Calu3 (cell line): ENCODE data around the gene TIAL1. TPM values are rescaled to one million over a fixed set of nuclear protein-coding genes. Genes with fewer than 3 reads are reported as not detected.

Experiments used
- BruUV-seq: library from RNA; stranded (reverse); fragments of 400-500 nt; replicated peaks from 2 replicates; lab custom pipeline; 2021; lab: Mats Ljungman, UMichigan
- CTCF ChIA-PET: fragments of 300-600 bp; sonication (Branson Sonifier 250); formaldehyde crosslinking; loops from one replicate; lab custom pipeline; 2022; ENCODE audit warnings: antibody characterized with exemption; lab: Charles Lee
- DNase-seq: peaks from one replicate; pipeline ENCODE4 v3.0.0; 2022
- H3K27ac Mint-ChIP-seq: one replicate; pipeline ENCODE4 v1.8.0; 2022; ENCODE audit warnings: mixed read lengths; ENCODE audit not compliant: unreplicated experiment
- H3K27me3 Mint-ChIP-seq: one replicate; pipeline ENCODE4 v1.8.0; 2022; ENCODE audit warnings: mixed read lengths; ENCODE audit not compliant: unreplicated experiment
- H3K36me3 Mint-ChIP-seq: one replicate; pipeline ENCODE4 v1.8.0; 2022; ENCODE audit warnings: mild to moderate bottlenecking, moderate library complexity, mixed read lengths; ENCODE audit not compliant: insufficient read depth, unreplicated experiment
- H3K4me1 Mint-ChIP-seq: one replicate; pipeline ENCODE4 v1.8.0; 2022; ENCODE audit warnings: mild to moderate bottlenecking, low read depth, mixed read lengths; ENCODE audit not compliant: unreplicated experiment
- H3K4me3 Mint-ChIP-seq: one replicate; pipeline ENCODE4 v1.8.0; 2022; ENCODE audit warnings: mild to moderate bottlenecking, low read depth, moderate library complexity, mixed read lengths; ENCODE audit not compliant: unreplicated experiment
- H3K9me3 Mint-ChIP-seq: one replicate; pipeline ENCODE4 v1.8.0; 2022; ENCODE audit warnings: low read depth, mixed read lengths; ENCODE audit not compliant: unreplicated experiment
- intact Hi-C: fragments of 100-400 bp; cut with micrococcal nuclease; formaldehyde crosslinking; loops from one replicate; pipeline ENCODE4 v1.10.0; 2022; ENCODE audit not compliant: unreplicated experiment
- total RNA-seq: library from RNA; stranded (reverse); gene quantifications from 2 replicates; pipeline ENCODE4 v1.2.3, GENCODE V29; 2022
- TF ChIP-seq, protein P1 (sequence below): fragments of 200-600 bp; IDR thresholded peaks from one replicate; pipeline ENCODE4 v1.8.0; 2022; ENCODE audit warnings: antibody characterized with exemption; ENCODE audit not compliant: unreplicated experiment

TIAL1 gene
- total RNA-seq, 1 experiment from 2014 or later = 82.6 TPM

DNA sequence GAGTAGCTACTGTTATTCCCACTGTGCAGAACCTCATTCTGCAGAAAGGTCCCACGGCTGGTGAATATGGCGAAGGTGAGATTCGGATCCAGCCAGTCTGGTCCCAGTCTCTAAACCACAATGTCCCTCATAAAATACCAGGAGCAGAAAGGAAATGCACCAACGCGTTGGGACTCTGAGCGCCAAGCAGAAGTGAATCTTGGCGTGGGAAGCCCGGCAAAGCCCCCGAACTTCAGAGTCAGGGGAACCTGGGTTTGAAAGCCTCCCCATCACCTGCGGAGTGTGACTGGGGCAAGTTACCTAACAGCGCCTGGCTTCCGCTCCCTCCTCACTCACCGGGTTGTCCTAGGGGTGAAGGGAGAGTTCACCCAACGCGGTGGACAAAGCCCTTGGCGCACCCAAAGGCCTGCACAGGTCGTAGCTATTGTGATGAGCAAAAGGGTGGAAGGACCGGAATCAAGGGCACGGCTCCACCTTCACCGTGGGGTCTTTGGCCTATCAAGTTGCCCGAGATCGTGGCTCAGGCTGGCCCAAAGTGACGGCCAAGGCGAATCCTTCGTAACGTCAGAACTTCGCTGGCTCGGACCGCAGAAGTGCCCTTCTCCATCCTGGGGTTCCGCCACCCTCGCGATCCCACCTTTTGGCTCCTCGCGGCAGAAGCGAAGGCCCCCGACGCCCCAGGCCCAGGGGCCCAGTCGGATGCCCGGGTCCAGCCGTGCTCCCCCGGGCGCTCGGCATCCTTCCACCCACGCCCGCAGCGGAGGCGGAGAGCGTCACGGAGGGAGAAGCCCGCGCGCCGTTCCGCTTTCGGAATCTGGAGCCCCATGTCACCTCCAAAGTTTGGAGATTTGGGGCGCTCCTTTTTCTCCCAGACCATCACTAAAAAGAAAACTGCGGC, 55.1 kb downstream of the TIAL1 start:
- intact Hi-C loops = no loop called here
- H3K4me3 Mint-ChIP-seq = peak overlapping the region; percentile 81
- TF ChIP-seq, protein P1, sequence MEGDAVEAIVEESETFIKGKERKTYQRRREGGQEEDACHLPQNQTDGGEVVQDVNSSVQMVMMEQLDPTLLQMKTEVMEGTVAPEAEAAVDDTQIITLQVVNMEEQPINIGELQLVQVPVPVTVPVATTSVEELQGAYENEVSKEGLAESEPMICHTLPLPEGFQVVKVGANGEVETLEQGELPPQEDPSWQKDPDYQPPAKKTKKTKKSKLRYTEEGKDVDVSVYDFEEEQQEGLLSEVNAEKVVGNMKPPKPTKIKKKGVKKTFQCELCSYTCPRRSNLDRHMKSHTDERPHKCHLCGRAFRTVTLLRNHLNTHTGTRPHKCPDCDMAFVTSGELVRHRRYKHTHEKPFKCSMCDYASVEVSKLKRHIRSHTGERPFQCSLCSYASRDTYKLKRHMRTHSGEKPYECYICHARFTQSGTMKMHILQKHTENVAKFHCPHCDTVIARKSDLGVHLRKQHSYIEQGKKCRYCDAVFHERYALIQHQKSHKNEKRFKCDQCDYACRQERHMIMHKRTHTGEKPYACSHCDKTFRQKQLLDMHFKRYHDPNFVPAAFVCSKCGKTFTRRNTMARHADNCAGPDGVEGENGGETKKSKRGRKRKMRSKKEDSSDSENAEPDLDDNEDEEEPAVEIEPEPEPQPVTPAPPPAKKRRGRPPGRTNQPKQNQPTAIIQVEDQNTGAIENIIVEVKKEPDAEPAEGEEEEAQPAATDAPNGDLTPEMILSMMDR = no peak
- H3K27me3 Mint-ChIP-seq = no peaks in the 10 kb centered on the region
- no TSS peak for BruUV-seq
- peaks cover 26% of the 10 kb centered on the region for H3K4me1 Mint-ChIP-seq
- DNase-seq = no peak
- no peak overlapping the region for H3K27ac Mint-ChIP-seq
- peaks cover 12% of the 10 kb centered on the region for H3K36me3 Mint-ChIP-seq
- H3K9me3 Mint-ChIP-seq = no peaks in the 10 kb centered on the region
- CTCF ChIA-PET = interaction anchor here (0.5 to 1.5 kb wide), 4 partner anchors 12 to 342 kb away, joined by 3 to 5 read pairs (median 4); no protein-coding TSS in a partner anchor

DNA sequence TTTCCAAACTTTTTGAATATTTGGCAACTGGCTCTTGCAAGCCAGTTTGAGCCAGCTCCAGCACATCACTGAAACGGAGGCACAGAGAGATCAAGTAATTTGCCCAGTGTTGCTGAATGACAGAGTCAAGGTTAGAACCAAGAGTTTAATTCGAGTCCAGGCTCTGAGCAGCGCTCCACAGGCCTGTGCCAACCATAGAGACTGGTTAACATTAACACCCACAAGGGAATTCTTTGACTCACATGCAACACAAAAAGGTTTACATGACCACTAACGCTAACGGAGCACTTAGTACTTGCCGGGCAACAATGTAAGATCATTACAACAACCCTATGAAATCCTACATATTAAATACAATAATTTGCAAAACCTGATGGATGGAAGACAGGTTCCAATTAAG, 55.7 kb downstream of the TIAL1 start:
- BruUV-seq = no TSS peak

DNA sequence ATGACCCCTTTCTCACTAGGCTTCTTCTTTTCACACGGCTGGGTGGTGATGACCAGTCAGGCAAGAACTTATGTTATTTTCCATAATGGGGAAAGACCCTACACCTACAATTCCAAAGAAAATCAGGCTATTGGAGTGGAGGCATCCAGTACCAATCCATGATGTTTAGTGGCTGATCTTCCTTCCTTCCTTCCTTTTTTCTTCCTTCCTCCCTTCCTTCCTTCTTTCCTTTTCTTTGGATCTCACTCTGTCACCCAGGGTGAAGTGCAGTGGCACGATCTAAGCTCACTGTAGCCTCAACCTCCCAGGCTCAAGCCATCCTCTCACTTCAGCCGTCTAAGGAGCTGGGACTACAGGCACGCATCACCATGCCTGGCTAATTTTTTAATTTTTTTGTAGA, 56.7 kb downstream of the TIAL1 start:
- intact Hi-C loops = no loop called here
- CTCF ChIA-PET = interaction anchor here (0.7 kb wide), 1 partner anchor 56 kb away, joined by 3 read pairs; no protein-coding TSS in a partner anchor
- H3K4me1 Mint-ChIP-seq = peaks cover 26% of the 10 kb centered on the region

More for the DNA sequence above, 55.7 kb downstream of the TIAL1 start:
- no peak overlapping the region for H3K4me3 Mint-ChIP-seq
- no peak for DNase-seq
- TF ChIP-seq, protein P1 = no peak
- H3K4me1 Mint-ChIP-seq = peaks cover 26% of the 10 kb centered on the region
- CTCF ChIA-PET = no interaction called here
- no peaks in the 10 kb centered on the region for H3K27me3 Mint-ChIP-seq
- intact Hi-C loops = no loop called here
- H3K9me3 Mint-ChIP-seq = no peaks in the 10 kb centered on the region
- peaks cover 12% of the 10 kb centered on the region for H3K36me3 Mint-ChIP-seq
- no peak overlapping the region for H3K27ac Mint-ChIP-seq

DNA sequence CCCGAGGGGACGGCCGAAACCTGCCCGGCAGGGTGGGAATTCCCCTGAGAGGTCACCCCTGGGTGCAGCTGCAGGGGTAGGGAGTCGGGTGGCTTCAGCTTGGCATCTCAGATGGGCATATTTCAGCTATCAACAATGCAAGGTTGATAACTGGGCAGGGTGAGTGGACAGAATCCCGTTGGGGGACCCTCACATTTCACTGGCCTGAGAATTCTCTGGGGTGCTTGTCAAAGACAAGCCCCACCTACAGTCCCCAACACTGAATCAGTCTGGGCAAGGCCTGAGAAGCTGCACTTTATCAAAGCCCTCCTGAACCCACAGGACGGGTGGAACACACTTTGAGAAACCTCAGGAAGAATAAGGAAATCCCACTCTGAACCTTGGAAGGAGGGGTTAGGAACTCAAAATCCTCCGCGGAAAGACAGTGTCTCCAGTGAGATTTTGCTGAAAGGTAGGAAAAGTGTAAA, 57.4 kb downstream of the TIAL1 start:
- DNase-seq = peak; percentile 47
- Mint-ChIP-seq H3K4me1 (peaks cover 26% of the 10 kb centered on the region), H3K9me3 (no peaks in the 10 kb centered on the region), H3K4me3 (no peak overlapping the region), H3K27ac (no peak overlapping the region), H3K27me3 (no peaks in the 10 kb centered on the region), H3K36me3 (peaks cover 12% of the 10 kb centered on the region)
- CTCF ChIA-PET = interaction anchor here (0.6 to 0.7 kb wide), 2 partner anchors 56 to 82 kb away, joined by 3 read pairs; no protein-coding TSS in a partner anchor
- intact Hi-C loops = no loop called here
- TF ChIP-seq, protein P1 = no peak
- no TSS peak for BruUV-seq

More for the DNA sequence above, 56.7 kb downstream of the TIAL1 start:
- BruUV-seq = no TSS peak
- no peak for DNase-seq
- TF ChIP-seq, protein P1 = no peak
- H3K9me3 Mint-ChIP-seq = no peaks in the 10 kb centered on the region
- no peaks in the 10 kb centered on the region for H3K27me3 Mint-ChIP-seq
- no peak overlapping the region for H3K4me3 Mint-ChIP-seq
- peaks cover 12% of the 10 kb centered on the region for H3K36me3 Mint-ChIP-seq
- H3K27ac Mint-ChIP-seq = no peak overlapping the region
